ENCODE data around the gene MCCC1. TPM values are rescaled to one million over a fixed set of nuclear protein-coding genes. Genes with fewer than 3 reads are reported as not detected.

The MCCC1 gene
- total and polyA plus RNA-seq, 2 donors (not counting 1 experiment from before 2014, with no cell fraction given), result 12.9 to 36.3 TPM

DNA sequence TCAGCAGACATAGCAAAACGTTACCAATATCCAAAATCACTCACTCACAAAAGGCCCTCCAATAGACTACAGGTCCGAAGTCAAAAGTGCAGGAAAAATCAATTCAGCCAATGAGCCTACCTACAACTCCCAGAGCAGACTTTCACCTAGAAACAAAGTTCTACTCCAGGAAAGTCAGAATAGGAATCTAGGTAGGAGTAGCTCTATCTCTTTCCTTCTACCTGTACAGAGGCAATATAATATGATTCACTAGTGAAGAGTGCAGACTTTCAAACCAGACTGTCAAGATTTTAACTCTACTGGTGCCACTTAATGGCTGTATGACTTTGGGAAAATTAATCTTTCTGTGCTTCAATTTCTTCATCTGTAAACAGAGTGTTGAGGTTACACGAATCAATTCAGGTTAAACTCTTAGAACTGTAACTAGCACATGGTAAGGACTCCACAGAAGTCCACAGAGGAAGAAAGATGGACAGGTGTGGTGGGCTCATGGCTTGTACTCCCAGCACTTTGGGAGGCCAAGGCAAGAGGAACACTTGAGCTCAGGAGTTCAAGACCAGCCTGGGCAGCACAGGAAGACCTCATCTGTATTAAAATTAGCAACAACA is 128.4 kb downstream of the MCCC1 start:
- intact Hi-C loops (cut with micrococcal nuclease), result no loop called here
- peaks cover 47% of the 10 kb centered on the region for H4K20me1 ChIP-seq (ENCODE audit: control insufficient read depth, insufficient read depth, low read length, poor library complexity, severe bottlenecking)
- H3K4me3 Mint-ChIP-seq, result no peak overlapping the region
- H3K4me2 ChIP-seq (replicated peaks; ENCODE audit: low read depth, low read length, poor library complexity, severe bottlenecking), result no peak overlapping the region
- DNase-seq (no peak), ATAC-seq (ENCODE audit: low read depth) (no peak)
- H3K79me2 ChIP-seq (ENCODE audit: control insufficient read depth, insufficient read depth, low read length), result peaks cover 88% of the 10 kb centered on the region
- H3K27ac Mint-ChIP-seq, result no peak overlapping the region
- no peak overlapping the region for H3K9ac ChIP-seq (ENCODE audit: low read length)
- CTCF ChIA-PET, result interaction anchor here (1.2 to 1.5 kb wide), 2 partner anchors 12 to 225 kb away, joined by 3 to 6 read pairs; no protein-coding TSS in a partner anchor
- no peaks in the 10 kb centered on the region for H3K36me3 ChIP-seq (replicated peaks in 1 of 2; ENCODE audit: control extremely low read depth in 1 of 2, control insufficient read depth in 1 of 2, extremely low read depth in 1 of 2, insufficient read depth in 2 of 2, low read length in 1 of 2)
- peaks cover 47% of the 10 kb centered on the region for H3K4me1 Mint-ChIP-seq
- H3K4me3 ChIP-seq (ENCODE audit: control extremely low read depth in 1 of 5, extremely low read depth in 1 of 5, insufficient read depth in 1 of 5, low read depth in 2 of 5, low read length in 4 of 5), result no peak overlapping the region
- no peak overlapping the region for H3K27ac ChIP-seq (ENCODE audit: low read length in 2 of 2)
- no peaks in the 10 kb centered on the region for H3K27me3 ChIP-seq (replicated peaks in 1 of 4; ENCODE audit: control extremely low read depth in 1 of 4, control insufficient read depth in 3 of 4, insufficient read depth in 4 of 4, low read length in 3 of 4)
- POLR2A ChIA-PET, result no interaction called here
- H3K9me3 ChIP-seq (ENCODE audit: control extremely low read depth in 1 of 3, control insufficient read depth in 2 of 3, insufficient read depth in 1 of 3, low read length in 2 of 3), result no peaks in the 10 kb centered on the region
- 100% methylated on average over 2 of the region's 3 CpGs for WGBS (ENCODE audit: insufficient coverage)
- no peak for TF ChIP-seq EZH2 (IDR thresholded peaks at IDR 0.05; ENCODE audit: borderline replicate concordance, insufficient read depth, low read depth, low read length, poor library complexity, severe bottlenecking)
- TF ChIP-seq, protein P1, sequence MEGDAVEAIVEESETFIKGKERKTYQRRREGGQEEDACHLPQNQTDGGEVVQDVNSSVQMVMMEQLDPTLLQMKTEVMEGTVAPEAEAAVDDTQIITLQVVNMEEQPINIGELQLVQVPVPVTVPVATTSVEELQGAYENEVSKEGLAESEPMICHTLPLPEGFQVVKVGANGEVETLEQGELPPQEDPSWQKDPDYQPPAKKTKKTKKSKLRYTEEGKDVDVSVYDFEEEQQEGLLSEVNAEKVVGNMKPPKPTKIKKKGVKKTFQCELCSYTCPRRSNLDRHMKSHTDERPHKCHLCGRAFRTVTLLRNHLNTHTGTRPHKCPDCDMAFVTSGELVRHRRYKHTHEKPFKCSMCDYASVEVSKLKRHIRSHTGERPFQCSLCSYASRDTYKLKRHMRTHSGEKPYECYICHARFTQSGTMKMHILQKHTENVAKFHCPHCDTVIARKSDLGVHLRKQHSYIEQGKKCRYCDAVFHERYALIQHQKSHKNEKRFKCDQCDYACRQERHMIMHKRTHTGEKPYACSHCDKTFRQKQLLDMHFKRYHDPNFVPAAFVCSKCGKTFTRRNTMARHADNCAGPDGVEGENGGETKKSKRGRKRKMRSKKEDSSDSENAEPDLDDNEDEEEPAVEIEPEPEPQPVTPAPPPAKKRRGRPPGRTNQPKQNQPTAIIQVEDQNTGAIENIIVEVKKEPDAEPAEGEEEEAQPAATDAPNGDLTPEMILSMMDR (IDR thresholded peaks at IDR 0.05), result no peak
- no peaks in the 10 kb centered on the region for H3K27me3 Mint-ChIP-seq
- H2AFZ ChIP-seq (ENCODE audit: insufficient read depth, low read depth, low read length, poor library complexity, severe bottlenecking), result no peak overlapping the region
- H3K4me1 ChIP-seq (ENCODE audit: control insufficient read depth in 2 of 2, insufficient read depth in 2 of 2, low read length in 2 of 2), result peaks cover 15 to 18% of the 10 kb centered on the region in 2 donors
- H3K9me3 Mint-ChIP-seq (ENCODE audit: insufficient read depth), result no peaks in the 10 kb centered on the region

DNA sequence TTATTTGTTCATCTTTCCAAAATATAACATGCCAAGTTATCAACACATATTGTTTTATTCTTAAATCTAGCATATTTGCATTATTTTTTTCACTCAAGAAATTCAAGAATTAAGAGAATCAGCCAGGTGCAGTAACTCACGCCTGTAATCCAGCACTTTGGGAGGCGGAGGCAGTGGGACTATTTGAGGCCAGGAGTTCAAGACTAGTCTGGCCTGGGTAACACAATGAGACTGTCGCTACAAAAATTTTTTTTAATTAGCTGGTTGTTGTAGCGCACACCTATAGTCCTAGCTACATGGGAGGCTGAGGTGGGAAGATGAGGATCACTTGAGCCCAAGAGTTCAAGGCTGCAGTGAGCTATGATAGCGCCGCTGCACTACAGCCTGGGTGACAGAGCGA is 129.4 kb downstream of the MCCC1 start:
- Histone ChIP-seq H3K27me3 (replicated peaks in 1 of 4; ENCODE audit: control extremely low read depth in 1 of 4, control insufficient read depth in 3 of 4, insufficient read depth in 4 of 4, low read length in 3 of 4) (no peaks in the 10 kb centered on the region), H3K4me2 (replicated peaks; ENCODE audit: low read depth, low read length, poor library complexity, severe bottlenecking) (no peak overlapping the region), H3K27ac (ENCODE audit: low read length in 2 of 2) (no peak overlapping the region), H3K36me3 (replicated peaks in 1 of 2; ENCODE audit: control extremely low read depth in 1 of 2, control insufficient read depth in 1 of 2, extremely low read depth in 1 of 2, insufficient read depth in 2 of 2, low read length in 1 of 2) (no peaks in the 10 kb centered on the region), H2AFZ (ENCODE audit: insufficient read depth, low read depth, low read length, poor library complexity, severe bottlenecking) (no peak overlapping the region), H3K4me3 (ENCODE audit: control extremely low read depth in 1 of 5, extremely low read depth in 1 of 5, insufficient read depth in 1 of 5, low read depth in 2 of 5, low read length in 4 of 5) (no peak overlapping the region), H3K9ac (ENCODE audit: low read length) (no peak overlapping the region), H4K20me1 (ENCODE audit: control insufficient read depth, insufficient read depth, low read length, poor library complexity, severe bottlenecking) (peaks cover 48% of the 10 kb centered on the region), H3K4me1 (ENCODE audit: control insufficient read depth in 2 of 2, insufficient read depth in 2 of 2, low read length in 2 of 2) (peaks cover 15 to 20% of the 10 kb centered on the region in 2 donors), H3K79me2 (ENCODE audit: control insufficient read depth, insufficient read depth, low read length) (peaks cover 81% of the 10 kb centered on the region), H3K9me3 (ENCODE audit: control extremely low read depth in 1 of 3, control insufficient read depth in 2 of 3, insufficient read depth in 1 of 3, low read length in 2 of 3) (no peaks in the 10 kb centered on the region)
- ChIA-PET POLR2A (no interaction called here), CTCF (interaction anchor here (1.5 kb wide), 1 partner anchor 14 kb away, joined by 6 read pairs; no protein-coding TSS in a partner anchor)
- Mint-ChIP-seq H3K27me3 (no peaks in the 10 kb centered on the region), H3K4me3 (no peak overlapping the region), H3K27ac (no peak overlapping the region), H3K4me1 (peaks cover 50% of the 10 kb centered on the region), H3K9me3 (ENCODE audit: insufficient read depth) (no peaks in the 10 kb centered on the region)
- intact Hi-C loops (cut with micrococcal nuclease), result no loop called here
- no peak for DNase-seq
- 90% methylated on average over 2 of the region's 7 CpGs for WGBS (ENCODE audit: insufficient coverage)
- no peak for TF ChIP-seq EZH2 (IDR thresholded peaks at IDR 0.05; ENCODE audit: borderline replicate concordance, insufficient read depth, low read depth, low read length, poor library complexity, severe bottlenecking)
- TF ChIP-seq, protein P1 (IDR thresholded peaks at IDR 0.05), result no peak
- ATAC-seq (ENCODE audit: low read depth), result no peak
